Endometrial microvascular endothelial cells (primary cell): ENCODE measurements around the gene SCN11A. TPM values are rescaled to one million over a fixed set of nuclear protein-coding genes. Genes with fewer than 3 reads are reported as not detected.
"Not testable (repeated sequence)": the region's sequence is repeated elsewhere in the genome, so short reads cannot be mapped to it uniquely, and the experiment has no call there.

Source experiments
- in situ Hi-C: cut with HindIII; loops from 2 replicates; pipeline ENCODE4 v1.10.0; 2017; ENCODE audit warnings: low sequenced_read_pairs, low pct_unique_long_range_greater_than_20kb; ENCODE audit errors: inconsistent ontology term
- total RNA-seq: library from RNA; depleted of rRNA; stranded (reverse); fragments of >200 nt; gene quantifications from one replicate; pipeline ENCODE4 v1.2.3, GENCODE V29; 2015; ENCODE audit errors: inconsistent ontology term

SCN11A gene
- total RNA-seq, 1 donor from 2014 or later, result not detected

DNA sequence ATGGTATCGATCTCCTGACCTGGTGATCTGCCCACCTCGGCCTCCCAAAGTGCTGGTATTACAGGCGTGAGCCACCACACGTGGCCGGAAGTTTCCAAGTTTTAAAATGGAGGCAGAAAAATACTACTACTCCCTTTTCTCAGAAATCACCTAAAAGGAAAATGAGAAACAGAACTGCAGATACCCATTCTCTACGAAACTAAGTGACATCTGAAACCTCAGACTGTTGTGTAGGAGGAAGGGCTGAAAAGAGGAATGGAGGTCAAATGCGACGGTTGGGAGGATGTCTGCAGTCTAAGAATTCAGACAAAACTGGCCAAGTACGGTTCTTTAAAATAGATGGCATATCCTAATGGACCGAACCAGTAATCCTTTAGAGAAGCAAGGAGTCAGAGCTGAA, 24.2 kb upstream of the SCN11A start:
- in situ Hi-C loops, result no loop called here

DNA sequence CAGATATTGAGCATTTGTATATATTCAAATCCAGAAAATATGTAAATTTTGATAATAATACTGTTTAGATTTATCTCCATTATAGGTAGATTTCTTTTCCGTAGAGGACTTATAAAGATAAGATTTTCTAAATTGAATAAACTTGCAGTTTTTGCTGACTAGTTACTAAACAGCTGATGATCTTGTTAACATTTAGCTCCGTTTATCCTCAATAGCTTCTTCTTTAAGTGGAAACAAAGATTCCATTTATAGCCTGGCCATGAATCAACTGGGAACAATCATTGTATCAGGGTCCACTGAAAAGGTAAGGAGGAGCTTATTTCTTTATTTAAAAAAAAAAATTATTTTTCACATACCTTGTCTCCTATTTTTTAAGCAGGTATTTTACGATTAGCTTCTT, 16.8 kb upstream of the SCN11A start:
- in situ Hi-C loops, result no loop called here

DNA sequence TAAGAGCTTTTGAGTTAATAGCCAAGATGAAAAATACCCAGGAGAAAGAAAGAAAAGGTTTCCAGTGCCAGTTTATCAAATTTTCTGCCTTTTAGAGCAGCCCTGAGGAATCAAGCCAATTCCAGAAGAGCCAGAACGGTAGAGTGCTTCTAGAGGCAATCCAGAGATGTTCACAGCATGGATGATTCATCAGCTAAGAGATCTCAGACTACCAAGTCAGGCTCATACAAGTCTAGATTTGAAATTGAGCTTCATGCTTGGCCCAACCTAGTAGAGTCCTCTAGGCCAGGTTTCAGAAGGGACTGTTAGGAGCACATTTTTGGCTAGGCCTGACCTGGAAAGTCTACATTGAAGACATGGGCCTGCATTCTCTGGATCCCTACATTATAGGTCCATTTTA, 15.5 kb upstream of the SCN11A start:
- in situ Hi-C loops, result no loop called here

DNA sequence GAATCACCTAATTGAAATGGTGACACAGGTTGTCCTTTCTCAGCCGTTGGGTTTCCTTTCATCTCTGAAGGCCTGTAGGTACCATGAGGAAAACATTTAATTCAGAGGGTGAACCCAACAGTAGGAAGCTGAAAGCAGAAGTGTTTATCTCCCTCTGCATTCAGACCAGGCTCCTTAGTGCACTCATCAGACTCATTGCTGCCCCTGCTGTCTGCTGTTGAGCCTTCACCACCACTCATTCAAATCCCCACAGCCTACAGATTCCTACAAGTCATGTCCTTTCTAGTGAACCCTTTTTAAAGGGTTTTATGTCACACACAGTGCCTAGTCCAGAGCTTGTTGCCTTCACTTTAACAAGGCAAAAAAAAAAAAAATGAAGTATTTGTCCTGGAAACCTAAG, 13.5 kb upstream of the SCN11A start:
- in situ Hi-C loops, result no loop called here

DNA sequence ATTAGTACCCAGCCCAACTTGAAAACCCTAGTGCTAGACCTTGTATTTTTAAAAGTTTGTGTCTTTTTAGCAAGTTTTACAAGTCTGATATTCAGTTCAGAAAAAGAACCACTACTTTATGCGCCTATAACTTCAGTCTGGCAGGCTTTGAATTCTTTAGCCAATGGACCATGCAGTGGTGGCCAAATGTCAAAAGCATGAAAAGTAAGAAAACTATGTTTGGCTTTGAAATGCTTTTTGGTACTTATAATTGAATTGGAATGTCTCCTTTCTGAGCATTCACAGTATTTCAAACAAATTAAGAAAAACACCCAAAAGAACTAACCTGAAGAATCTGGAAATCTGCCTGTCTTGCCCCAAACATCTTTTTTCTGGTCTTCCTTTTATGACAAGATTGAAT, 12.9 kb upstream of the SCN11A start:
- in situ Hi-C loops, result no loop called here

DNA sequence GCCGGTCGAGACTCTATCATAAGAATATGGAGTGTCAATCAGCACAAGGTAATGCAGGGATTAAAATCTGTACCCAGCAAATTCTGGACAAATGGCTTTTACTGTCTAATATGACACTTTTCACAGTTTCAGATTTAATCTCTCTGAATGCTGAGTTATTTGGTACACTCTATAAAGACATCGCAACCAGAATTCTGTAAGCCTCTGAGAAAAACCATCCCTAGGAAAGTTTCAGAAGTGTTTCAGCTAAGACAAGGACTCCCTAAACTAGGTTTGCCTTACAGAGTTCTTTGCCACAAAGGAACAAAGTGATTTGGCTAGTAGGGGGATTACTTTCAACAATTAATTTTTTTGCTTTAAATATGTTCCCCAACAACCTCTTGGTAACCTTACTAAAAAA, 11.4 kb upstream of the SCN11A start:
- in situ Hi-C loops, result no loop called here

DNA sequence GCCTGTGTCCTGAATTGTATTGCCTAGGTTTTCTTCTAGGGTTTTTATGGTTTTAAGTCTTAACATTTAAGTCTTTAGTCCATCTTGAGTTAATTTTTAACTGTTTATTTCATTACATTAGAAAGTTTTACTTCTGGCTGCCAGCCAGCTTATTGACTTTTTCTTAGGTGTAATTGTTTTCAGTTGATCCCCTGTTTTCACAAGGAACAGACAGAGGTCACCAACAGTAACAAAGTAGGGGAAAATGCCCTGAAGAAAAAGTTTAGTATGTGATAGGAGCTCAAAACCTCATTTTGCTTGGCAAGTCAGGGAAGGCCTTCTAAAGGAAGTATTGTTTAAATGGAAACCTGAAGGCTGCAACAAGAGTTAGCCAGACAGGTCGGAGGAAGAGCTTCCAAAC, 10.4 kb upstream of the SCN11A start:
- in situ Hi-C loops, result no loop called here

DNA sequence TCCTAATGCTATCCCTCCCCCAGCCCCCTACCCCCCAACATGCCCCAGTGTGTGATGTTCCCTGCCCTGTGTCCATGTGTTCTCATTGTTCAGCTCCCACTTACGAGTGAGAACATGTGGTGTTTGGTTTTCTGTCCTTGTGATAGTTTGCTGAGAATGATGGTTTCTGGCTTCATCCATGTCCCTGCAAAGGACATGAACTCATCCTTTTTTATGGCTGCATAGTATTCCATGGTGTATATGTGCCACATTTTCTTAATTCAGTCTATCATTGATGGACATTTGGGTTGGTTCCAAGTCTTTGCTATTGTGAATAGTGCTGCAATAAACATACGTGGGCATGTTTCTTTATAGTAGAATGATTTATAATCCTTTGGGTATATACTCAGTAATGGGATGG, 9.5 kb upstream of the SCN11A start:
- in situ Hi-C loops, result not testable (repeated sequence)

DNA sequence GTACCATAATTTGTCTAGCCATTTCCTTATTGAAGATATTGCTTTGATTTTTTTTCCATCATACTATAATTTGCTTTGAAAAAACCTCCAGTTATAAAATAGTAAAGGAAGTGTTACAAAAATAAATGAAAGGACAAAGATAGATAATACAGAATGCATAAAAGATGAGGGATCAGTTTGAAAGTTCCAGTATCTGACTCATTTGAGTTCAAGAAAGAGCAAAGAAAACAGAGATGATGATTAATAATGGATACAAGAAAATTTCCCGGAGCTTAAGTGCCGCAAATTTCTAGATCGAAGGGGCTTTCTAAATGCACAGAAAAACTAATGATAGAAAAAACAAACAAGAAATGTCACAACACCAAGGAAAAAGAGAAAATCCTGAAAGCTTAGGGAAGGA, 4.4 kb upstream of the SCN11A start:
- in situ Hi-C loops, result no loop called here

DNA sequence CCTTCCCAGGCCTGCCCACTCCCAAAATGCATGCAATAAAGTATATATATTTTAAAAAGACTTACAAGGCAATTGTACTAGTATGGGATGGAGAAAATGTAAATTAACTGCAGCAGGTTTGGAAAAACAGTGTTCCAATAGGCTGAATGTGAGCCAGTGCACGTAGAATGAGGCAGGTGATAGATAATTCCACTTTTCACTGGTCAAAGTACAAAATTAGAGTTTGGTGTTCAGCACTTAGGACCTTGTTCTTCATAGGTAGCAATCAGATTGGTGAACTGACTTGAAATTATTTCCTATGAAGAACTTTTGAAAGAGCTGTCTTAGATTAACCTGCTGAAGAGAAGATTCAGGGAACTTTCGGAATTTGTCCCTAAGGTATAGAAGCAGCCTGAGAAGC, 2.0 kb upstream of the SCN11A start:
- in situ Hi-C loops, result no loop called here

DNA sequence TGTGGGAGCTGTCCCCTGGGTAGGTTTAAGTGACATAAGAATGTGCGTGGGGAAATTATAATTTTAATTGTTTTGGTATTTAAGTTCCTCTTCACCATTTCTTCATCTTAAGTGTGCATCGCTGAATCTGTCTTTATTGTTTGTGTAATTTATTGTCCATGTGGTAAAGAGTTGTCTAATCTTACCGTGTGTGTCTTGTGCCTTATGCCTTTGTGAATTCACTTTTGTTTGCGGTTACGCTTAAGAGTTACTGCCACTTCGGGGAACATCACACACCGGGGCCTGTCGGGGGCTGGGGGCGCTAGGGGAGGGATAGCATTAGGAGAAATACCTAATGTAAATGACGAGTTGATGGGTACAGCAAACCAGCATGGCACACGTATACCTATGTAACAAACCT, 839 bp upstream of the SCN11A start:
- in situ Hi-C loops, result no loop called here

DNA sequence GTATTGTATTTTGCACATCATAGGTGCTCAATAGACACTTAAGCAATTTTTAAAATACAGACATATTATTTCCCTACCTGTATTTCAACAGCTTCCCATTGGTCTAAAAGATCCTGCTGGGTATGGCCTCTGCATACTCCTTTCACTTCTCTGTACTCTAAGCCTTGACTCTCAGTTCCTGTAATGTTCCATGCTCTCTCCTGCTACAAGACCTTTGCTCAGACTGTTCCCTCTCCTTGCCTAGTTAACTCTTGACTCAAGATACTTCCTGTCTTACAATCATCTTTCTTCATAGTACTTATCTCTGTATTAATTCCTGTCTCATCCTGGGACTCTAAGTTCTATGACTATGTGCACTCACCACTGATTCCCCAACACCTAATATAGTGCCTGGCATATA, 1.7 kb downstream of the SCN11A start:
- in situ Hi-C loops, result no loop called here

DNA sequence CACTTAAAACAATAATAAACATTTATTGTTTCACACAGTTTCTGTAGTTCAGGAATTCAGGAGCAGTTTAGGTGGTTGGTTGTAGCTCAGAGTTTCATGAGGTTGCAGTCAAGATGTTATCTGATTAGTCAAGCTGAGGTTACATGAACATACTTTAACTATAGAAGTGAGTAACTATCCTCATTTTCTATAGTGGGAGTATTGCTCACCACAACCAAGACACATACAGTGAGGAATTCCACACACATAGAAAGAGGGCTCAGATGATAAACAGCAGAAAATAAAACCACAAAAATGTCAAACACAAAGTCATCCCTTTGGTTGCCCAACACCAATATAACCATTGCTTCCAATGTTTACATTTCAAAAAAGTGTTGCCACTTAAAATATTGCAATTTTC, 13.6 kb downstream of the SCN11A start:
- in situ Hi-C loops, result no loop called here

DNA sequence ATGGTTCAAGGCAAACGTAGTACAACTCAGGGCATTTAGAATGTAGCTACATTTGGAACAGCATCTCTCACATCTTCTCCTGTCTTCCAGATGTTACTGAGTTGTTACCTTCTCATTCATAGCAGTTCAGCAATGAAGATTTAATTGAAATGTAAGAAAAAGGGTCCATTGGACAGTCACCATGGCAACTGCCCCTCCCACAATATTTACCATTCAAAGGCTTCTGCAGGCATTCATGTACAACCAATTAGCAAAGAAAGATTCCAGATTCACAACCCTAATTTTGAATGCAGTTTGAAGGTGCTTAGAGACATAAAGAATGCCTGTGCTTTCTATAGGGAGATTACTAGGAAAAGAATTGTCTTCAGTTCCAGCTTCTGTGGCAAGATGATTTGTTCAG, 22.2 kb downstream of the SCN11A start:
- in situ Hi-C loops, result no loop called here

DNA sequence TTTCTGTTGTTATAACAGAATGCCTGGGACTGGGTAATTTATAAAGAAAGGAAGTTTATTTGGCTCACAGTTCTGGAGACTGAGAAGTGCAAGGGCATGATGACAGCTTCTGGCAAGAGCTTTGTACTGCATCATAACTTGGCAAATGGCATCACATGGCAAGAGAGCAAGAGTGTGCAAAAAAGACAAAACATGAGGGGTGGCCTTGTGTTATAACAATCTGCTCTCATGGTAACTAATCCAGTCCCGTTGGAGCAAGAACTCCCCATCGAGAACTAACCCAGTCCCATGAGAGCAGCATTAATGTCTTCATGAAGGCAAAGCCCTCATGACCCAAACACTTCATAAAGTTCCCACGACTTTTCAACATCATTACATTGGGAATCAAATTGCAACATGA, 23.2 kb downstream of the SCN11A start:
- in situ Hi-C loops, result no loop called here

DNA sequence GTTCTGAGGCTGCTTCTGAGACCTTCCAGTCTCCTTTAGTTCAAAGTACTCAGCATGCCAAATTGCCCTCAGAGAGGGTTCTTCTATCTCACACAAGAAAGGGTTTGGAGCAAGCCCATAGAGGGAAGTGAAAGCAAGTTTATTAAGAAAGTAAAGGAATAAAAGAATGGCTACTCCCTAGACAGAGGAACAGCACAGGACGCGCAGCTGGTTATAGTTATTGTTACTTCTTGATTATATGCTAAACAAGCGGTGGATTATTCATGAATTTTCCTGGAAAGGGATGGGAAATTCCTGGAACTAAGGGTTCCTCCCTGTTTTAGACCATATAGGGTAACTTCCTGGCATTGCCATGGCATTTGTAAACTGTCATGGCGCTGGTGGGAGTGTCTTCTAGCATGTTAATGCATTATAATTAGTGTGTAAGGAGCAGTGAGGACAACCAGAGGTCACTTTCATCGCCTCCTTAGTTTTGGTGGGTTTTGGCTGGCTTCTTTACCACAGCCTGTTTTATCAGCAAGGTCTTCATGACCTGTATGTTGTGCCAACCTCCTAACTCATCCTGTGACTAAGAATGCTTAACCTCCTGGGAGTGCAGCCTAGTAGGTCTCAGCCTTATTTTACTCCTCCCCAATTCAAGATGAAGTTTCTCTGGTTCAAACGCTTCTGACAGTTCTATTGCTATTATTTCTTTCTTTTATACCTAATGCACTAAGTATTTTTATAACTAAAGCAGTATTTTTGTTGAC, 26.3 kb downstream of the SCN11A start:
- in situ Hi-C loops, result no loop called here

DNA sequence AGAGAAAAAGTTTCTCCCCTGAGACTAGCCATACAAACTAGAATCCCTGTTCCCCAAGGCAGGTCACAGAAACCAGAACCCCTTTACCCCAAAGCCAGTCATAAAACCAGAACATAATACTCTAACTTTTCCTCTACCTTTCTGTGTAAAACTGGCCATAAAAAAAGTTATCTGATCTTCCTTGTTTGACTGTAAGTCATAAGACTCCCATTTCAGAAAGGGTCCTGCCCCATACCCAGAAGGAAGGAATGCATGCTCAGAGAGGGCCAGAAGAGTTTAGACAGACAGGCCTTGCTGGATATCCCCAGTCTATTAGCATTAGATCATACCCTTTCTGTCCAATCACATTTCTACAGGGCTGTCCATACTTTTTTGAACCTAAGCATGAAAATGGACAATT, 27.2 kb downstream of the SCN11A start:
- in situ Hi-C loops, result no loop called here

DNA sequence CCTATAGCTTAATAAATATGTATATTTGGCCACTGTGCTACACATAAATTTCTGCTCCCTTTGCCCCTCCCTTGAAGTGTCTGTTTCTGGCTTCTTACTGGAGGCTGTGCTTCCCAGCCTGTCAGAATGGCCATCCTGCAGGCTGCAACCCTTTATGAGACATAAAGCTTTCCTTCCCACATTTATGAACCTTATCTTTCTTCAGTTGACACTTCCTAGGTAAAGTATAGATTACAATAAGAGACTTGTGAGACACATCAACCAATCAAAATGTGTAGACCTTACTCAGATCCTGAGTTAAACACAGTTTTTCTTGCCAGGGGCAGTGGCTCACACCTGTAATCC, 29.5 kb downstream of the SCN11A start:
- in situ Hi-C loops, result no loop called here

DNA sequence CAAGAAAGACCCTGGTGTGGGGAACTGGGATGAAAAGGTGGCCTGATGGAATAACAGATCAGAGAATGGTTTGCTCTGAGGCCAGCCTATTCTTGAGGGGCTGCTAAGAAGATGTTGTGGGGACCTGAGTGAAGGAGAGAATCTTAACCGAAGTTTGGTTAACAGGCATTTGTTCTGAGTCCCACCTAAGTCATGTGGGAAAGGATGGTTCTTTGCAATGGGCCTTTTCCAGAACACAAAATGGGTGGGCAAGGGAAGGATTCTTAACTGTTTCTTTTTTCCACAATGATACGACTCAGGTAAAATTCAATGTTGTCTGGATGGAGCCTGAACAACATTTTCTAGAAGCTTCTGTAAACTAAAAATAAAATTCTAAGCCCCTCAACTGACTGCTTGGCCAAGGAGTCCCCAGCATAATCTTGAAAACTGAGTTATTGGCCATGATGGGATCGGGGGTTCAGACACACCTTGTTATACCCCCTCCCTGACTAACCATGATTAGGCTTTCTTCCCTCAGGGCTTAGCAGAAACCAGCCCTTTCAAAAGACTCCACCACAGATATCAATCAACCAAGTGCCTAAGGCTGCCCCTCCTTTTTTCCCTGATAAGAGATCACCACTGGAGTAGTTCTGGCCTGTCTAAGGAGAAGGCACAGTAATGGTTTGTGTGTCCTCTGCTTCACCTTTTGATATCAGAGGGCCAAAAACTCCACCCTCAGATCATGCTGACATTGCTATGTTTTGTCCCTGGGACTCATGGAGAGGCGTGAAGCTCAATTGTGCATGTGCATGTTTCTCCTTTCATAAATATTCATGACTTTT, 30.1 kb downstream of the SCN11A start:
- in situ Hi-C loops, result no loop called here

DNA sequence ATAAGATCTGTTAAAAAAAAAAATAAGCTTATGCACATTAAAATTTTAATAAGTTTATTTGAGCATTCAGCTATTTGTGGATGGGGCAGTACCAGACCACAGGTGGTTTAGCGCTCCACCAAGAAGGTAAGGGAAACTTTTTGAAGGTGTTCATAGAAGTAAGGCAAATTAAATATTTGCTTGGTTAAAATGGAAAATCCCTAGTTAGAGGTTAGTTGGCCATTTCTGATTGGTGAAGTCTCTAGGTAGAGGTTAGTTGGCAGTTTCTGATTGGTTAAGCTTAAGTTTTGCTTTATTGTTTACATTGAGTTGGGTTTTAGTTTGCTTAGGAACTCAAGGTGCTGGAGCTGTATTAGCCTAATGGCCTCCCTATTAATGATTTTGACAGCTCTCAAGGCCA, 30.7 kb downstream of the SCN11A start:
- in situ Hi-C loops, result no loop called here

DNA sequence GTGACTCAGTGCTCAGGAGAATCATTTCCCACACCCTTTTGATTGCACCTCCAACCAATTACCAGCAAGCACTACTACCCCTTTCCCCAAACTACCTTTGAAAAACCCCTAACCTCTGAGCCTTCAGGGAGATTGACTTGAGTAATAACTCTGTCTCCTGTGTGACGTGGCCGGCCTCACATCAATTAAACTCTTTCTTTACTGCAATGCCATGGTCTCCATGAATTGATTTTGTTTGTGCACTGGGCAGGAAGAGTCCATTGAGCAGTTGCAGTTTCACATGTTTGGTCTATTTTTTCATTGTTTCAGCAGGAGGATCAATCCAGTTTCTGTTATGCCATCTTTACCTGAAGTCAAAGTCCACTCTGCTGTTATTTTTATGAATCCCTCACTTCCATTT, 32.4 kb downstream of the SCN11A start:
- in situ Hi-C loops, result no loop called here
